Keratinocyte (primary cell): Measurements from ENCODE around the gene PRAMEF9. TPM values are rescaled to one million over a fixed set of nuclear protein-coding genes. Genes with fewer than 3 reads are reported as not detected.
"Not testable (repeated sequence)": the region's sequence is repeated elsewhere in the genome, so short reads cannot be mapped to it uniquely, and the experiment has no call there.

Experiments
- DNase-seq: peaks from one replicate; pipeline ENCODE4 v3.0.0-alpha.2; 2011; ENCODE audit warnings: low read depth, missing footprints, low spot score
- FAIRE-seq: peaks from 2 replicates; lab custom pipeline; 2011; peaks lifted over from hg19 to GRCh38; lab: Jason Lieb, UNC
- H2AFZ ChIP-seq: 2 replicates; pipeline ENCODE4 v1.6.0; 2012; ENCODE audit warnings: low read length, control low read depth, inconsistent platforms; ENCODE audit not compliant: control insufficient read depth
- H3K27ac ChIP-seq: 2 replicates; pipeline ENCODE4 v1.5.1; 2011; ENCODE audit warnings: low read length; ENCODE audit not compliant: control insufficient read depth, insufficient read depth
- H3K27me3 ChIP-seq: 3 replicates; pipeline ENCODE4 v1.6.0; 2011; ENCODE audit warnings: low read length; ENCODE audit not compliant: control insufficient read depth, insufficient read depth; ENCODE audit errors: extremely low read depth
- H3K36me3 ChIP-seq, 2 experiments: 2 replicates in 1 of 2; 3 replicates in 1 of 2; pipeline ENCODE4 v1.5.1; 2011; ENCODE audit warnings: low read length in 2 of 2, mild to moderate bottlenecking in 1 of 2; ENCODE audit not compliant: control insufficient read depth in 2 of 2, insufficient read depth in 2 of 2; ENCODE audit errors: extremely low read depth in 1 of 2
- H3K4me1 ChIP-seq: 3 replicates; pipeline ENCODE4 v1.5.1; 2011; ENCODE audit warnings: low read length; ENCODE audit not compliant: control insufficient read depth, insufficient read depth; ENCODE audit errors: extremely low read depth
- H3K4me2 ChIP-seq: 3 replicates; pipeline ENCODE4 v1.6.0; 2011; ENCODE audit warnings: low read depth, low read length; ENCODE audit not compliant: control insufficient read depth, insufficient read depth; ENCODE audit errors: extremely low read depth
- H3K4me3 ChIP-seq, 3 experiments: fragments of 200-600 bp in 1 of 3; sonication (generic) in 1 of 3; 2 replicates in 2 of 3; 3 replicates in 1 of 3; pipeline ENCODE4 v1.5.1; 2011 to 2016; ENCODE audit warnings: low read length in 3 of 3, mild to moderate bottlenecking in 3 of 3, control low read depth in 2 of 3, inconsistent platforms in 1 of 3, low read depth in 1 of 3, mixed read lengths in 1 of 3, mixed run types in 1 of 3, moderate library complexity in 1 of 3; ENCODE audit not compliant: control insufficient read depth in 2 of 3, insufficient read depth in 2 of 3; ENCODE audit errors: extremely low read depth in 1 of 3
- H3K79me2 ChIP-seq: 2 replicates; pipeline ENCODE4 v1.6.0; 2012; ENCODE audit warnings: low read length; ENCODE audit not compliant: control insufficient read depth, insufficient read depth
- H3K9ac ChIP-seq: 3 replicates; pipeline ENCODE4 v1.6.0; 2011; ENCODE audit warnings: low read length; ENCODE audit not compliant: control insufficient read depth, insufficient read depth; ENCODE audit errors: extremely low read depth
- H3K9me1 ChIP-seq: 3 replicates; pipeline ENCODE4 v1.6.0; 2011; ENCODE audit warnings: low read length; ENCODE audit not compliant: control insufficient read depth, insufficient read depth; ENCODE audit errors: extremely low read depth
- H3K9me3 ChIP-seq: 2 replicates; pipeline ENCODE4 v1.5.1; 2012; ENCODE audit warnings: low read depth, low read length; ENCODE audit not compliant: control insufficient read depth
- H4K20me1 ChIP-seq: 3 replicates; pipeline ENCODE4 v1.6.0; 2011; ENCODE audit warnings: low read length; ENCODE audit not compliant: control insufficient read depth, insufficient read depth; ENCODE audit errors: extremely low read depth
- dilution Hi-C: fragments of 300-500 bp; cut with MboI; formaldehyde crosslinking; loops from one replicate; pipeline ENCODE4 v1.7.0; 2020; ENCODE audit warnings: low sequenced_read_pairs; ENCODE audit not compliant: extremely low pct_ligation_motif_present
- polyA minus RNA-seq, 3 experiments: library from RNA; depleted of rRNA, polyadenylated mRNA; stranded (reverse); fragments of >200 nt; gene quantifications; 1 replicate in 1 of 3; 2 replicates in 1 of 3; 3 replicates in 1 of 3; pipeline ENCODE4 v1.2.3, GENCODE V29; 2011
- polyA plus RNA-seq, 5 experiments: library from polyadenylated mRNA; depleted of rRNA in 3 of 5; stranded (reverse) in 3 of 5; stranded (forward) in 1 of 5; unstranded in 1 of 5; fragments of >200 nt; gene quantifications; 1 replicate in 1 of 5; 2 replicates in 3 of 5; 3 replicates in 1 of 5; pipeline versions ENCODE4 v1.2.1 to v1.2.3, GENCODE V29; 2011 to 2012; ENCODE audit warnings: missing spikeins in 2 of 5, low read depth in 1 of 5, low replicate concordance in 1 of 5

PRAMEF9 gene
- not detected in 3 replicates for polyA plus RNA-seq
- not detected for polyA plus RNA-seq (2011; ENCODE audit: low read depth)
- polyA plus RNA-seq (2011; cell fraction: cytosol; rRNA removed) = not detected in 2 replicates
- not detected in 2 replicates for polyA plus RNA-seq (2011; cell fraction: nucleus; rRNA removed)
- polyA plus RNA-seq (2012; ENCODE audit: low replicate concordance) = not detected in 2 replicates
- not detected in 3 replicates for polyA minus RNA-seq
- not detected for polyA minus RNA-seq (2011; cell fraction: cytosol; rRNA and poly(A)+ RNA removed)
- not detected in 2 replicates for polyA minus RNA-seq (2011; cell fraction: nucleus; rRNA and poly(A)+ RNA removed)

GRCh38 chr1:13171548-13171947 is at the start of gene PRAMEF9:
Gene PRAMEF9 (plus strand): TSS chr1:13171848. CDS start chr1:13175281, 3,433 bp downstream.
- H3K4me1 ChIP-seq, dilution Hi-C loops, DNase-seq, H3K4me3 ChIP-seq, H3K27me3 ChIP-seq, H3K9me3 ChIP-seq, H3K36me3 ChIP-seq, H4K20me1 ChIP-seq, FAIRE-seq, H3K4me2 ChIP-seq, H3K27ac ChIP-seq, H3K9me1 ChIP-seq, H2AFZ ChIP-seq, H3K79me2 ChIP-seq, H3K9ac ChIP-seq: not testable (repeated sequence)

GRCh38 chr1:13155909-13156308 is 15.7 kb upstream of the PRAMEF9 start, which contains the start of gene PRAMEF26:
Gene PRAMEF26 (minus strand): TSS chr1:13156009. CDS start chr1:13153095, 2,914 bp downstream.
- H3K9me1 ChIP-seq, DNase-seq, H3K9me3 ChIP-seq, H3K79me2 ChIP-seq, H3K4me3 ChIP-seq, H3K9ac ChIP-seq, FAIRE-seq, H4K20me1 ChIP-seq, H3K36me3 ChIP-seq, H3K27me3 ChIP-seq, H3K27ac ChIP-seq, H3K4me1 ChIP-seq, H2AFZ ChIP-seq, dilution Hi-C loops, H3K4me2 ChIP-seq: not testable (repeated sequence)

- H3K9ac ChIP-seq, H3K36me3 ChIP-seq, H3K27ac ChIP-seq, DNase-seq, H3K27me3 ChIP-seq, H3K4me1 ChIP-seq, dilution Hi-C loops, H3K9me3 ChIP-seq, H3K79me2 ChIP-seq, H4K20me1 ChIP-seq, FAIRE-seq, H3K4me2 ChIP-seq, H2AFZ ChIP-seq, H3K9me1 ChIP-seq, H3K4me3 ChIP-seq: not testable (repeated sequence)
Measured at GRCh38 chr1:13165531-13165930, 6.1 kb upstream of the PRAMEF9 start, which contains the start of gene HNRNPCL4. Gene HNRNPCL4 (minus strand): TSS chr1:13165631. CDS start chr1:13165467, 164 bp downstream.

- H3K36me3 ChIP-seq, H3K9ac ChIP-seq, H3K4me3 ChIP-seq, DNase-seq, H3K9me1 ChIP-seq, H3K9me3 ChIP-seq, H4K20me1 ChIP-seq, H3K4me2 ChIP-seq, H3K27ac ChIP-seq, FAIRE-seq, H3K4me1 ChIP-seq, H3K79me2 ChIP-seq, H2AFZ ChIP-seq, dilution Hi-C loops, H3K27me3 ChIP-seq: not testable (repeated sequence)
Measured at GRCh38 chr1:13201309-13201708, 29.7 kb downstream of the PRAMEF9 start, which contains the start of gene PRAMEF13. Gene PRAMEF13 (minus strand): TSS chr1:13201409. CDS start chr1:13199589, 1,820 bp downstream.

GRCh38 chr1:13208712-13209111 is 37.1 kb downstream of the PRAMEF9 start:
- H3K79me2 ChIP-seq, H4K20me1 ChIP-seq, H3K4me2 ChIP-seq, H3K4me3 ChIP-seq, H3K9me3 ChIP-seq, FAIRE-seq, H3K27ac ChIP-seq, dilution Hi-C loops, H2AFZ ChIP-seq, DNase-seq, H3K4me1 ChIP-seq, H3K27me3 ChIP-seq, H3K9ac ChIP-seq, H3K9me1 ChIP-seq, H3K36me3 ChIP-seq: not testable (repeated sequence)
